Measurements from ENCODE around the gene CACNA1B.
"Not testable (repeated sequence)": the region's sequence is repeated elsewhere in the genome, so short reads cannot be mapped to it uniquely, and the experiment has no call there.

The CACNA1B gene

GRCh38 chr9:138010861-138011260 is 133.3 kb downstream of the CACNA1B start:
- no peak for DNase-seq (ENCODE audit: low read depth in 2 of 2, low spot score in 1 of 2)

GRCh38 chr9:138011951-138012500 is 134.4 kb downstream of the CACNA1B start:
- DNase-seq (ENCODE audit: low read depth in 2 of 2, low spot score in 1 of 2), result no peak

- DNase-seq (ENCODE audit: low read depth in 2 of 2, low spot score in 1 of 2), result no peak
These were observed 135.7 kb downstream of the CACNA1B start for GRCh38 chr9:138013273-138013672.

- no peak for DNase-seq (ENCODE audit: low read depth in 2 of 2, low spot score in 1 of 2)
These were observed 136.4 kb downstream of the CACNA1B start for GRCh38 chr9:138013836-138014562.

GRCh38 chr9:138014563-138014945 is 137.0 kb downstream of the CACNA1B start:
- DNase-seq (ENCODE audit: low read depth in 2 of 2, low spot score in 1 of 2), result no peak

- DNase-seq (ENCODE audit: low read depth in 2 of 2, low spot score in 1 of 2), result no peak
These were observed 137.6 kb downstream of the CACNA1B start for GRCh38 chr9:138015021-138015829.

GRCh38 chr9:138016406-138017187 is 139.0 kb downstream of the CACNA1B start:
- no peak for DNase-seq (ENCODE audit: low read depth in 2 of 2, low spot score in 1 of 2)

GRCh38 chr9:138017200-138017599 is 139.6 kb downstream of the CACNA1B start:
- DNase-seq (ENCODE audit: low read depth in 2 of 2, low spot score in 1 of 2), result no peak

- not testable (repeated sequence) for DNase-seq (ENCODE audit: low read depth in 2 of 2, low spot score in 1 of 2)
These were observed 141.9 kb downstream of the CACNA1B start for GRCh38 chr9:138019514-138019913.

GRCh38 chr9:138020120-138020794 is 142.7 kb downstream of the CACNA1B start:
- no peak for DNase-seq (ENCODE audit: low read depth in 2 of 2, low spot score in 1 of 2)

GRCh38 chr9:138020795-138021182 is 143.2 kb downstream of the CACNA1B start:
- no peak for DNase-seq (ENCODE audit: low read depth in 2 of 2, low spot score in 1 of 2)

- DNase-seq (ENCODE audit: low read depth in 2 of 2, low spot score in 1 of 2), result no peak
These were observed 143.9 kb downstream of the CACNA1B start for GRCh38 chr9:138021251-138022056.

- DNase-seq (ENCODE audit: low read depth in 2 of 2, low spot score in 1 of 2), result no peak
These were observed 144.6 kb downstream of the CACNA1B start for GRCh38 chr9:138022121-138022741.

GRCh38 chr9:138022756-138023393 is 145.3 kb downstream of the CACNA1B start:
- no peak for DNase-seq (ENCODE audit: low read depth in 2 of 2, low spot score in 1 of 2)

- DNase-seq (ENCODE audit: low read depth in 2 of 2, low spot score in 1 of 2), result no peak
These were observed 146.0 kb downstream of the CACNA1B start for GRCh38 chr9:138023394-138024124.

- DNase-seq (ENCODE audit: low read depth in 2 of 2, low spot score in 1 of 2), result no peak
These were observed 146.5 kb downstream of the CACNA1B start for GRCh38 chr9:138024131-138024530.

- DNase-seq (ENCODE audit: low read depth in 2 of 2, low spot score in 1 of 2), result no peak
These were observed 147.3 kb downstream of the CACNA1B start for GRCh38 chr9:138024831-138025291.

- DNase-seq (ENCODE audit: low read depth in 2 of 2, low spot score in 1 of 2), result no peak
These were observed 147.8 kb downstream of the CACNA1B start for GRCh38 chr9:138025417-138025816.

All from stimulated activated CD8-positive, alpha-beta memory T cell treated with anti-CD3 and anti-CD28 coated beads, Interleukin-4, amount 100 ng/mL, for 1 hour (primary cell).